Adrenal gland (tissue), 12 donors: ENCODE results near the gene SV2C. TPM values are rescaled to one million over a fixed set of nuclear protein-coding genes. Genes with fewer than 3 reads are reported as not detected.

Source experiments
- DNase-seq, 7 donors: peaks; one replicate each; pipeline ENCODE4 v3.0.0-alpha.2; 2019 to 2020
- H3K27ac ChIP-seq, 5 donors: fragments of 200-600 bp; sonication (generic) in 4 of 5; 1 replicate in 3 of 5; 2 replicates in 2 of 5; pipeline versions ENCODE4 v1.5.1 to v1.8.0; 2016 to 2020; ENCODE audit warnings: mild to moderate bottlenecking in 1 of 5
- H3K27me3 ChIP-seq: fragments of 200-600 bp; 2 replicates; pipeline ENCODE4 v1.8.0; 2021
- H3K36me3 ChIP-seq, 2 donors: fragments of 200-600 bp; replicated peaks in 1 of 2; 1 replicate in 1 of 2; 2 replicates in 1 of 2; pipeline versions ENCODE4 v1.5.1 to v1.8.0; 2018 to 2022
- H3K4me1 ChIP-seq, 2 donors: fragments of 200-600 bp; replicated peaks in 1 of 2; 1 replicate in 1 of 2; 2 replicates in 1 of 2; pipeline versions ENCODE4 v1.5.1 to v1.8.0; 2018 to 2021
- H3K4me3 ChIP-seq, 4 donors: fragments of 200-600 bp; sonication (generic) in 3 of 4; one replicate each; pipeline ENCODE4 v1.5.1; 2016 to 2018
- H3K9me3 ChIP-seq, 3 donors: fragments of 200-600 bp; sonication (generic) in 1 of 3; replicated peaks in 1 of 3; 1 replicate in 2 of 3; 2 replicates in 1 of 3; pipeline versions ENCODE4 v1.5.1 to v1.8.0; 2016 to 2021
- CTCF ChIP-seq, 6 experiments: fragments of 450-650 bp in 4 of 6; fragments of 200-600 bp in 2 of 6; sonication (generic) in 1 of 6; IDR thresholded peaks; 1 replicate in 5 of 6; 2 replicates in 1 of 6; pipeline versions ENCODE4 v1.5.1 to v1.8.0; 2016 to 2021; ENCODE audit warnings: antibody characterized with exemption in 6 of 6, mild to moderate bottlenecking in 2 of 6, moderate library complexity in 1 of 6
- POLR2A ChIP-seq, 2 donors: fragments of 450-650 bp; IDR thresholded peaks; one replicate each; pipeline ENCODE4 v1.6.1; 2017; ENCODE audit warnings: antibody characterized with exemption in 2 of 2, mild to moderate bottlenecking in 2 of 2, moderate library complexity in 1 of 2
- WGBS, 4 donors: extraction: QIAGEN DNeasy Blood & Tissue Kit in 2 of 4; methylation state at CpG; one replicate each; pipeline versions ENCODE4 v1.1.5 to v1.1.7; 2013 to 2017; 5-methylcytosine and 5-hydroxymethylcytosine counted together
- intact Hi-C, 2 donors: fragments of 100-400 bp; cut with DNase I; formaldehyde crosslinking; loops; one replicate each; pipeline versions ENCODE4 v1.14.1 to v1.15.0; 2022 to 2023
- polyA plus RNA-seq, 3 donors: library from polyadenylated mRNA; stranded (reverse); fragments of 200-250 nt in 2 of 3; fragments of 350-450 nt in 1 of 3; fragmentation: Illumina TruSeq in 1 of 3; extraction: RNeasy Lipid Tissue Mini Kit (QIAGEN cat#74804) in 1 of 3; gene quantifications; one replicate each; pipeline ENCODE4 v1.2.3, GENCODE V29; 2013 to 2014
- total RNA-seq, 9 donors: library from RNA; depleted of rRNA in 4 of 9; stranded (reverse); fragments of >200 nt in 4 of 9; fragments of 120-200 nt in 1 of 9; fragmentation: NEBNext Ultra II Directional in 1 of 9; extraction: Animal tissue kit (Norgen Biotek cat#: 25700) in 1 of 9; gene quantifications; one replicate each; pipeline versions ENCODE4 v1.1.0 to v1.2.4, GENCODE V29; 2013 to 2023
- donor health status: healthy with polysubstance abuse.
- donor health status: Bipolar disorder and iron deficiency.
- donor health status: DM: yes; HTN: yes; CAD: no.
- donor health status: DM: no; HTN: no; CAD: no.
- donor health status: DM: no; HTN: no; CAD: no.
- donor health status: DM: yes; HTN: yes; CAD: no.

SV2C gene
- total and polyA plus RNA-seq, 12 donors = under 0.01 to 0.96 (median 0.19) TPM; not detected in 1

DNA sequence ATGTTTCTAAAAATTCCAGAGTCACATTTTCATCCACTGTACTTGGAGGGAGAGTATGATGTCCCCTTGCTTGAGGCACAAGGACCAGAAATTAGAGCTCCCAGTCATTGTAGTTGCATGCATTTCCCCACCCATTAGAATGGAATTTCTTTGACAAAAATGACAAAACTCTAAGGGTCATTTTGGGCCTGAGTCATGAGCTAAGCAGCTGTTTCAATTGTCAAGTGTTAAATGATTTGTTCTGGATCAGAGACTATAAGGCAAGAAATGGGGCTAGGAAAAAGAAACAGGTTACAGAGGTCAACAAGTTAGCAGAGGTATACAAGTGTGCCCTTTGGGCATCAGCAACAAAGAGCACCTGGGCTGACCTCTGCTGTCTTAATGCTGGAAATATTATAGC is 188.7 kb downstream of the SV2C start:
- H3K36me3 ChIP-seq = no peaks in the 10 kb centered on the region
- H3K9me3 ChIP-seq = no peaks in the 10 kb centered on the region
- intact Hi-C loops = no loop called here
- TF ChIP-seq CTCF (IDR thresholded peaks at IDR 0.05) (no peak), POLR2A (IDR thresholded peaks at IDR 0.05) (no peak)
- no peak overlapping the region for H3K4me3 ChIP-seq
- H3K4me1 ChIP-seq = no peaks in the 10 kb centered on the region
- no peak for DNase-seq
- no peaks in the 10 kb centered on the region for H3K27me3 ChIP-seq
- no peak overlapping the region for H3K27ac ChIP-seq

- H3K27ac ChIP-seq = no peak overlapping the region
- H3K4me1 ChIP-seq = no peaks in the 10 kb centered on the region
- WGBS, 4 donors = 33 to 47% (median 44%) methylated on average over 8 of the region's 8 CpGs
- H3K36me3 ChIP-seq = no peaks in the 10 kb centered on the region
- intact Hi-C loops = no loop called here
- H3K9me3 ChIP-seq = no peaks in the 10 kb centered on the region
- DNase-seq = peak in 5 of 7 donors; percentile 18 to 58 (median 27)
- TF ChIP-seq CTCF (IDR thresholded peaks at IDR 0.05) = no peak
- no peak for TF ChIP-seq POLR2A (IDR thresholded peaks at IDR 0.05)
- H3K4me3 ChIP-seq = no peak overlapping the region
- no peaks in the 10 kb centered on the region for H3K27me3 ChIP-seq
These were observed 190.2 kb downstream of the SV2C start for GRCh38 chr5:76273206-76273885.

- Histone ChIP-seq H3K4me1 (no peaks in the 10 kb centered on the region), H3K9me3 (no peaks in the 10 kb centered on the region), H3K4me3 (no peak overlapping the region), H3K36me3 (no peaks in the 10 kb centered on the region), H3K27me3 (no peaks in the 10 kb centered on the region), H3K27ac (no peak overlapping the region)
- intact Hi-C loops = no loop called here
- TF ChIP-seq CTCF (IDR thresholded peaks at IDR 0.05) = no peak
- no peak for TF ChIP-seq POLR2A (IDR thresholded peaks at IDR 0.05)
- no peak for DNase-seq
These were observed 191.4 kb downstream of the SV2C start for GRCh38 chr5:76274571-76274970.

GRCh38 chr5:76277736-76278135 is 194.6 kb downstream of the SV2C start:
- H3K27ac ChIP-seq = no peak overlapping the region
- H3K4me1 ChIP-seq = no peaks in the 10 kb centered on the region
- no peaks in the 10 kb centered on the region for H3K27me3 ChIP-seq
- DNase-seq = no peak
- H3K36me3 ChIP-seq = no peaks in the 10 kb centered on the region
- intact Hi-C loops = no loop called here
- no peaks in the 10 kb centered on the region for H3K9me3 ChIP-seq
- TF ChIP-seq CTCF (IDR thresholded peaks at IDR 0.05) = no peak
- no peak for TF ChIP-seq POLR2A (IDR thresholded peaks at IDR 0.05)
- H3K4me3 ChIP-seq = no peak overlapping the region
